NCI-H774 (cell line): Measurements from ENCODE around the gene SERPINA9.

Experiments
- DNase-seq: peaks from one replicate; lab custom pipeline; 2025; lab: John Stamatoyannopoulos, UW

Gene SERPINA9

GRCh38 chr14:94462763-94463572, 13.0 kb downstream of the SERPINA9 start:
- DNase-seq = no peak

GRCh38 chr14:94462219-94462551, 13.8 kb downstream of the SERPINA9 start:
- no peak for DNase-seq

GRCh38 chr14:94461526-94462218, 14.3 kb downstream of the SERPINA9 start:
- no peak for DNase-seq

GRCh38 chr14:94460631-94461416, 15.2 kb downstream of the SERPINA9 start:
- no peak for DNase-seq

GRCh38 chr14:94458558-94459205, 17.3 kb downstream of the SERPINA9 start:
- DNase-seq = no peak

GRCh38 chr14:94458096-94458495, 17.9 kb downstream of the SERPINA9 start:
- no peak for DNase-seq

- DNase-seq = no peak
Measured at GRCh38 chr14:94455928-94456327, 20.1 kb downstream of the SERPINA9 start.

GRCh38 chr14:94451826-94452225, 24.2 kb downstream of the SERPINA9 start:
- no peak for DNase-seq

GRCh38 chr14:94451091-94451771, 24.8 kb downstream of the SERPINA9 start:
- DNase-seq = no peak

GRCh38 chr14:94450722-94451090, 25.3 kb downstream of the SERPINA9 start:
- no peak for DNase-seq

- DNase-seq = no peak
Measured at GRCh38 chr14:94449930-94450329, 26.1 kb downstream of the SERPINA9 start.

- DNase-seq = no peak
Measured at GRCh38 chr14:94448071-94448808, 27.8 kb downstream of the SERPINA9 start.

- DNase-seq = no peak
Measured at GRCh38 chr14:94447206-94447605, 28.8 kb downstream of the SERPINA9 start.

GRCh38 chr14:94446126-94446525, 29.9 kb downstream of the SERPINA9 start:
- DNase-seq = no peak

GRCh38 chr14:94445003-94445402, 31.0 kb downstream of the SERPINA9 start:
- DNase-seq = no peak

- DNase-seq = no peak
Measured at GRCh38 chr14:94441531-94442205, 34.3 kb downstream of the SERPINA9 start.

- DNase-seq = no peak
Measured at GRCh38 chr14:94441130-94441529, 34.9 kb downstream of the SERPINA9 start.

GRCh38 chr14:94439453-94440057, 36.4 kb downstream of the SERPINA9 start:
- DNase-seq = no peak

- DNase-seq = no peak
Measured at GRCh38 chr14:94428610-94429009, 47.4 kb downstream of the SERPINA9 start.

GRCh38 chr14:94427016-94427613, 48.9 kb downstream of the SERPINA9 start:
- no peak for DNase-seq
